GM18907 (cell line): ENCODE results near the gene CARS1.

Experiments
- ATAC-seq: cut with Tn5 transposase; IDR thresholded peaks from one replicate; pipeline ENCODE4 v1.9.1; 2021; ENCODE audit warnings: mild to moderate bottlenecking, moderate library complexity; ENCODE audit not compliant: unreplicated experiment

The CARS1 gene

GRCh38 chr11:2994336-2994730, 62.9 kb downstream of the CARS1 start:
- ATAC-seq: no peak

DNA sequence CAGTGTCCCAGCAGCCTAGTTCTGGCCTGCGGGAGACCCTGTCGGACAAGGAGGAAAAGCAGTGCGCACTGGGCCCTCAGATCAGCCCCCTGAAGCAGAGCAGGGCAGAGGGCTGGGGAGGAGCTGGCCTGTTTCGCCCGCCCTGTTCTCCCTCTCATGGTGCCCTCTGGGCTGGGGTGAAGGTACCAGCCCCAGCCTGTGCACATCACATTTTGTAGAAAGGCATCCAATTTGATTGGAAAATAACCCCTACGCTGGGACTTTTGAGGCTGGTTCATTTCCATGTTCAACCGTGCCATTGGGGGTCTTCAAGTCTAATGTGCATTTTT, 64.3 kb downstream of the CARS1 start:
- ATAC-seq: peak; percentile 4

GRCh38 chr11:2992234-2992996, 64.8 kb downstream of the CARS1 start, which contains the start of gene NAP1L4:
Gene NAP1L4 (minus strand): TSS chr11:2992329. CDS start chr11:2979220, 13,109 bp downstream.
- peak; percentile 84 for ATAC-seq

DNA sequence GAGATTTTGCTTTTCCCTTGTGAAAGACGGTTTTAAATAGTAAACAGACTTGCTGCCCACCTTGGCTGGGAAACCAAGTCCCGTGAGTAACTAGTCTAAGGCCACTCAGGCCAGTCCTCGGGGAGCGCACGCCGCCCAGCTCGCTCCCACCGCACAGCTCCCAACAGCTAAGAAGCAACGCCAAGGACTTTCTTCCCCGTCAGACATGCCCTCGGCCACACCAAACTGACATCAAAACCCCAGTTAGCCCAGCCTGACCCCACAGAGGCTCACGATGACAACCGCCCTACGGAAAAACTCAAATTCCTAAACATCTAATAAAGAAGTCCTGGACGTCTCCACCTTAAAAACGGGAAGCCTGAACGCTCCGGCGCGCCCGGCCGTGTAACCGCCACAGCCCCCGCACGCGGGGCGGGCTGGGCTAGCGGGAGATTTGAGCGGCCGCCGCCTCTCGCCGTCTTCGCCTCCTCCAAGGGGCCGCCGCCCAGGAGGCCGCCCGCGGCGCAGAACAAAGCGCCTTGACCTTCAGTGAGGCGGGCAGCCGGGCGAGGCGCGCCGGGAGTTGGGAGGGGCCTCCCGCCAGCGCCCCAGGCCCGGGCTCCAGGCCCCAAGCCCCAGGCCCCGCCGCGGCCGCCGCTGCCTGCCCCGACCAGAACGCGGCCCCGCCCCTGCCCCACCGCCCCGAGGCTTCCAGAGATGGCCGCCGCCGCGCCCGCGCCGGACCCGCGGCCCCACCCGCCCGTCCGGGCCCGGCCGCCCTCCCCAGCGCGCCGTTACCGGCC, 65.6 kb downstream of the CARS1 start:
- ATAC-seq: peak; percentile 35

DNA sequence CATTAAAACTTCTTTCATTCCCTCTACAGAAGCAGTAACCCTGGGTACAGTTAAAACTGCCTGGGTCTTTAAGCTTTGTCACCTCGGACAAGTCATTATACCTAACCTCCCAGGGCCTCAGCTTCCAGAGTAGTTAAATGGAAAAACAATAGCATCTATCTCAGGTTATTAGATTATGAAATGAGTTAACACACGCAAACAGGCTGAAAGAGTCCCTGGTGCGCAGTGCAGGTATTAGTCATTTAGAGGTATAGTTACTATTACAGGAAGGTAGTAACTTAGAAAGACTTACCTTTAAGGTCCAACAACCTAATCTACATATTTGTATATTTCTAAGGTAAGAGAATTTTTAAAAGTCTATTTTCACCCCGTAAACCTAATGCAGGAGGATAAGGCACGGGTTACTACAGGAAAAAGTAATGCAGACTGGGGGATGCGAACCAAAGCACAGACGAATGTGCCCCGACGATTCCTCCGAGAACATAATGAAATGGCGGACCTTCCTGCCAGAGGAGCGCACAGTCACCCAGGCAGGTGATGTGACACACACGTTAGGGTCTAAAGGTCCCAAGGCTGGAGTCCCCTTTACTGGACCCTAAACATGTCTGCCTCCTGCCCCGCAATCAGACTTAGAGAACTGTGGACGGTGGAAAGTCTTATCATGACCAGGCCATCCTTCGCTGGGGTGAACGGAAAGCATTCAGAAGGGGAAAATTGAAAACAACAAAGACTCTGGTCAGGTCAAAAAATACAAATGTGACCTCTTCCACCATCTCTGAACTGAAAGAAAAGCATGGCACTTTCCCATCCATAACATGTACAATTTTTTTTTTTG, 66.4 kb downstream of the CARS1 start:
- no peak for ATAC-seq

DNA sequence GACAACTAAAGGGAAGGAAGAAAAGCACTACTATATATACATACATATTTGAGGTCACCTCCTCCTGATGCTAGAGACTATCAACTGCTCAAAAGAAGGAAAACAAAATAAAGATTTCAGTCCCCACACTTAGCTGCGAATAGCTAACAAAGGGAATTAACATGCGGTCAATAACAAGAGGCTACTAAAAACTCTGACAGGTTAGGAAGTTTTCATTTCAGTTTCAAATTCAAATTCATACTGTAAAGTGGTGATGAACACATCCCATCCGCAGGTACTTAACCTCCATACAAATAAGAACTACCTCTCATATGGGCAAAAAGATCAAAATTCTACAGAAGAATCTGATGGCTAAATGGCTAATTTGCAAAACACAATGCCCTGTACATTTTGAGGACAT, 67.7 kb downstream of the CARS1 start:
- no peak for ATAC-seq

DNA sequence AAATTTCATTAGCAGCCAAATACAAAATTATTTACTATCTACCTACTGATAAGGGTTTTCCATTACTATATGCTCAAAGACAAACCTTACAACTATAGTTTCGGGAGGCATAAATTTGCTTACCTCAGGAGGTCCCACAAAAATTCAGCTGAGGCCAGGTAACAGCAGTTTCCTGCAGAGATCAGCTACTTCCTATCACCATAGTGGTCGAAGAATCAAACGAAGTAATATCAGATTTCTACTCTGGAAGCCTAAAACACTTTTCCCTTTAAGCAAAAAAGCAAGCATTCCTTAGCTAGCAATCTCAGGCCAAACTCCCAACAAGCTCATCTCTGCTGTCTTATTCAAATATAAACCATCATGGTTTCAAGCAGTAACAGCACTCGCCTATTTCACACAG, 68.2 kb downstream of the CARS1 start:
- no peak for ATAC-seq

GRCh38 chr11:2987881-2988861, 69.1 kb downstream of the CARS1 start:
- ATAC-seq: no peak

DNA sequence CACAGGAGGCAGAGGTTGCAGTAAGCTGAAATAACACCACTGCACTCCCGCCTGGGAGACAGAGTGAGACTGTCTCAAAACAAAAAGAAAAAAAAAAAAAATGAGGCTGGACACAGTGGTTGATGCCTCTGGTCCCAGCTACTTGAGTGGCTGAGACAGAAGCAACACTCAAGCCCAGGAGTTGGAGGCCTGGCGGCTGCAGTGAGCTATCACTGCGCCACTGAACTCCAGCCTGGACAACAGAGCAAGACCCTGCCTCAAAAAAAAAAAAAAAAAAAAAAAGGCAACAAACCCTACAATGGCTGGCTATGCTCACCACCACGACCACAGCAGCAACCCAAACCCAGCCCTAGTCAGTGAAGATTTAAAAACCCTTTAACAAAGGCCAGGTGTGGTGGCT, 73.3 kb downstream of the CARS1 start:
- ATAC-seq: no peak

DNA sequence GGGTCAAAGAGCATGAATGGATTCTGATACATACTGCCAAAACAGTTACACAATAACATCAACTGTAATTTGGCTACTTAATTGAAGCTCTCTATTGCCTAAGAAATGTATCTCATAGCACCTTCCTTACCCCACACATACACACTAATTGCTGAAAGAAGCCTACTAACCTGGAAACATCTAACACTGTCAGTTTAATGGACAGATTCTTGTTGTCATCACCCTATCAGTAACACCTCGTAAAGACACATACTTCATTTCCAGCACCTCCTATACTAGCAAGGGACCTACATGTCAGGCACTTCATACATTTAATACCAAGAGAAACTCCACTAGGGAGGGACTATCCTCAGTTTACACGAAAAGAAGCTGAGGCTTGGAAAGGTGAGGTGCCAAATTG, 75.0 kb downstream of the CARS1 start:
- ATAC-seq: no peak

DNA sequence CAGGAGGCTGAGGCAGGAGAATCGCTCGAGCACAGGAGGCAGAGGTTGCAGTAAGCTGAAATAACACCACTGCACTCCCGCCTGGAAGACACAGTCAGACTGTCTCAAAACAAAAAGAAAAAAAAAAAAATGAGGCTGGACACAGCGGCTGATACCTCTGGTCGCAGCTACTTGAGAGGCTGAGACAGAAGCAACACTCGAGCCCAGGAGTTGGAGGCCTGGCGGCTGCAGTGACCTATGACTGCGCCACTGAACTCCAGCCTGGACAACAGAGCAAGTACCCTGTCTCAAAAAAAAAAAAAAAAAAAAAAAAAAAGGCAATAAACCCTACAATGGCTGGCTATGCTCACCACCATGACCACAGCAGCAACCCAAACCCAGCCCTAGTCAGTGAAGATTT, 76.1 kb downstream of the CARS1 start:
- ATAC-seq: no peak

DNA sequence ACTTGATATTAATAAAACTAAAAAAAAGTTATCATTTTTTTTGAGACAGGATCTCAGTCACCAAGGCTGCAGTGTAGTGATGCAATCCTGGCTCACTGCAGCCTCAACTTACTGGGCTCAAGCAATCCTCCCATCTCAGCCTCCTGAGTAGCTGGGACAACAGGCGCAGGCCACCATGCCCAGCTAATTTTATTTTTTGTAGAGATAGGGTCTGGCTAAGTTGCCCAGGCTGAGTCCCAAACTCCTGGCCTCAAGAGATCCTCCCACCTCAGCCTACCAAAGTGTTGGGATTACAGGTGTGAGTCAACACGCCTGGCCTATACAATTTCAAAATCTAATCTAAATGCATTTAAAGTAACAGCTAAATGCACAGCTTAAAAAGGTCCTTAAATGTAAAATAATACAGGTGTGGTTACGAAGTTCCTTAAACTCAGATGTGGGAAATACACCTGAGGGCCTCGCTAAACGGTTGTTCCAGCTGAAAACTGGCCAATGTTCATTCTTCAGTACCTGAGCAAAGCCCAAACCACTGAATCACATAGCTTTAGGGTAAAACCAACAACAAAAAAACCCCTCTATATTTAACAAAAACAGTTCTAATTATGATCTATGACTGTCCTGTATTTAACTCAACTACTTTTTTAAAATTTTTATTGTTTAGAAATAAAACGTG, 76.9 kb downstream of the CARS1 start:
- ATAC-seq: no peak

GRCh38 chr11:2977113-2977512, 80.1 kb downstream of the CARS1 start:
- ATAC-seq: no peak

GRCh38 chr11:2976294-2977063, 80.7 kb downstream of the CARS1 start:
- no peak for ATAC-seq

GRCh38 chr11:2975594-2975993, 81.6 kb downstream of the CARS1 start:
- peak; percentile 53 for ATAC-seq

DNA sequence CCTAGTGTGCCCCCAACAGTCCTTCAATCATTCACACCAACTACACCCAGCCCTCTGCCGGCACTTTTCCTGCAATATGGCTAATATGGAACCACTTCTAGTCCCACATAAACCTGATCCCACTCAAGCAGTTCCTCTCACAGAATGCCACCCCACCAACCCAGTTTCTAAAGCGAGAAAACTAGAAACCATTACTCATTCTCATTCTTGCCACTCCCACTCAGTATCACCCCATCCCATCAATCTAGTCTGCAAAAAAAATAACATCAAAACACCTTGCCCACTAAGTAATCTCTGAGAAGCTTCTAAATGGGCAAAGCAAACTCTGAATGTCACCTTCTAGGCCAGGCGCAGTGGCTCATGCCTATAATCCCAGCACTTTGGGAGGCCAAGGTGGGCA, 83.0 kb downstream of the CARS1 start:
- ATAC-seq: no peak

DNA sequence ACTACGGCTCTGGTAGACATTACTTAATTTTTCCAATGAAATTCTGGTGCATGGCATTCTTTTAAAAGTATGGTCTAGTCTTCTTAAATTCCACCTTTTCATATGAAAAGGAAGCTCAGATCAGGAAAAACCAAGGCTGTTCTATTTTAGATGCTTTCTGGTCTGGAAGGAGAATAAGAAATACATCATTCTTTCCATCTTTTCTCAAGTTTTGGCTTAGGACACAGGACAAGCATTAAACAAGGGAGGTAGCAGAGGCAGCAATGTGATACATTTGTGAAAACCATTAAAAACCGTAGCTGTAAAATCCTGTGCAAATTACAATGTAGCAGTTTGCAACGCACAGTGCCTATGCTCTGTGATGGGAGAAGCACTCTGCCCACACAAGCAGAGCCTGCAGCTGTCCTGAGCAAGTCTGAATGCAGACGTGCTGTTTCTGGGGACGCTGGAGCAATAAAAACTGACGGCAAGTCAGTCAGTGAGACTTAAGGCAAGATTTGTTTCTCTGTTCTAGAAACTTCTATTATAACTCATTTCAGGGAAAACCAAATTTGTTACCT, 88.8 kb downstream of the CARS1 start:
- no peak for ATAC-seq

DNA sequence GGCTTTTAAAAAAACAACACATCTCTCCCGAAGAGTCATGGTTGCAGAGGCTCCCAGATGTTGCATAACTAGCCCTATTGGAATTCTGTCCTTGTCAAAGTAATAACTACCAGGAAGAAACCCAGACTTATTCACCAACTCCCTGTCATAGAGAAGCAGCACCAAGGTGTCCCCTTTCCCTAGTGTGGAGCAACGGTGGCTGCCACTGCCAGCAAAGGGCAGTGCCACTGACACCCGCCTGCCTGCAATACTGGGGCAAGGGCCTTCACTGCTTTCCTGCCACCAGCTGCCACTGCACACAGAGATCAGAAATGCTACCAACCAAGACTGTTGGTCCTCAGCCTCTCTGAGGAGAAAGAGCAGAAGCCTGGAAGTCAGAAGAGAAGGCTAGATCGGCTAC, 92.4 kb downstream of the CARS1 start:
- no peak for ATAC-seq

GRCh38 chr11:2963761-2964160, 93.5 kb downstream of the CARS1 start:
- ATAC-seq: no peak
